Endothelial cell (in vitro differentiated cells): ENCODE measurements around the gene DCANP1. TPM values are rescaled to one million over a fixed set of nuclear protein-coding genes. Genes with fewer than 3 reads are reported as not detected.

ENCODE experiments used
- DNase-seq: peaks from one replicate; pipeline ENCODE4 v3.0.0; 2021; ENCODE audit warnings: low spot score
- H3K27ac Mint-ChIP-seq: one replicate; pipeline ENCODE4 v1.8.0; 2021; ENCODE audit warnings: mixed read lengths, inconsistent platforms; ENCODE audit not compliant: unreplicated experiment
- H3K27me3 Mint-ChIP-seq: one replicate; pipeline ENCODE4 v1.8.0; 2021; ENCODE audit warnings: mild to moderate bottlenecking, moderate library complexity, mixed read lengths, inconsistent platforms; ENCODE audit not compliant: unreplicated experiment
- H3K36me3 Mint-ChIP-seq: one replicate; pipeline ENCODE4 v1.8.0; 2021; ENCODE audit warnings: mild to moderate bottlenecking, low read depth, mixed read lengths, inconsistent platforms; ENCODE audit not compliant: unreplicated experiment
- H3K4me1 Mint-ChIP-seq: one replicate; pipeline ENCODE4 v1.8.0; 2021; ENCODE audit warnings: mild to moderate bottlenecking, mixed read lengths, inconsistent platforms; ENCODE audit not compliant: unreplicated experiment
- H3K4me3 Mint-ChIP-seq: one replicate; pipeline ENCODE4 v1.8.0; 2021; ENCODE audit warnings: mild to moderate bottlenecking, mixed read lengths, inconsistent platforms; ENCODE audit not compliant: unreplicated experiment
- H3K9me3 Mint-ChIP-seq: one replicate; pipeline ENCODE4 v1.8.0; 2021; ENCODE audit warnings: mixed read lengths, inconsistent platforms; ENCODE audit not compliant: unreplicated experiment
- CTCF ChIP-seq: fragments of 200-600 bp; sonication (generic); IDR thresholded peaks from one replicate; pipeline ENCODE4 v1.5.0; 2021; ENCODE audit warnings: antibody characterized with exemption; ENCODE audit not compliant: unreplicated experiment
- total RNA-seq: library from RNA; stranded (reverse); fragmentation: NEBNext Ultra II Directional; extraction: Animal tissue kit (Norgen Biotek cat#: 25700); gene quantifications from one replicate; pipeline ENCODE4 v1.2.1, GENCODE V29; 2021; ENCODE audit not compliant: unreplicated experiment

Gene DCANP1
- total RNA-seq, 1 donor from 2014 or later = not detected

- H3K4me1 Mint-ChIP-seq = no peaks in the 10 kb centered on the region
- no peak for TF ChIP-seq CTCF
- H3K4me3 Mint-ChIP-seq = no peak overlapping the region
- H3K27me3 Mint-ChIP-seq = no peaks in the 10 kb centered on the region
- no peaks in the 10 kb centered on the region for H3K36me3 Mint-ChIP-seq
- H3K27ac Mint-ChIP-seq = no peak overlapping the region
- no peaks in the 10 kb centered on the region for H3K9me3 Mint-ChIP-seq
- no peak for DNase-seq
These were observed 30.1 kb downstream of the DCANP1 start for GRCh38 chr5:135417083-135417482.

GRCh38 chr5:135405082-135405481, 42.1 kb downstream of the DCANP1 start:
- no peak overlapping the region for H3K27ac Mint-ChIP-seq
- H3K4me3 Mint-ChIP-seq = no peak overlapping the region
- peaks cover 8% of the 10 kb centered on the region for H3K4me1 Mint-ChIP-seq
- peaks cover 3% of the 10 kb centered on the region for H3K27me3 Mint-ChIP-seq
- no peaks in the 10 kb centered on the region for H3K9me3 Mint-ChIP-seq
- peaks cover 5% of the 10 kb centered on the region for H3K36me3 Mint-ChIP-seq
- no peak for TF ChIP-seq CTCF
- no peak for DNase-seq

- H3K27ac Mint-ChIP-seq = no peak overlapping the region
- DNase-seq = no peak
- peaks cover 10% of the 10 kb centered on the region for H3K27me3 Mint-ChIP-seq
- no peak for TF ChIP-seq CTCF
- H3K36me3 Mint-ChIP-seq = peaks cover 5% of the 10 kb centered on the region
- H3K9me3 Mint-ChIP-seq = no peaks in the 10 kb centered on the region
- H3K4me1 Mint-ChIP-seq = peaks cover 24% of the 10 kb centered on the region
- H3K4me3 Mint-ChIP-seq = no peak overlapping the region
These were observed 45.1 kb downstream of the DCANP1 start for GRCh38 chr5:135402031-135402430.

GRCh38 chr5:135400866-135401265, 46.3 kb downstream of the DCANP1 start:
- TF ChIP-seq CTCF = no peak
- no peaks in the 10 kb centered on the region for H3K9me3 Mint-ChIP-seq
- no peak for DNase-seq
- H3K4me1 Mint-ChIP-seq = peaks cover 26% of the 10 kb centered on the region
- H3K36me3 Mint-ChIP-seq = peaks cover 5% of the 10 kb centered on the region
- peak overlapping the region; percentile 59 for H3K4me3 Mint-ChIP-seq
- H3K27me3 Mint-ChIP-seq = peaks cover 10% of the 10 kb centered on the region
- no peak overlapping the region for H3K27ac Mint-ChIP-seq

GRCh38 chr5:135399794-135400542, 47.2 kb downstream of the DCANP1 start:
- DNase-seq = no peak
- peaks cover 10% of the 10 kb centered on the region for H3K27me3 Mint-ChIP-seq
- H3K4me3 Mint-ChIP-seq = peak overlapping the region; percentile 97
- H3K27ac Mint-ChIP-seq = peak overlapping the region; percentile 81
- TF ChIP-seq CTCF = no peak
- no peaks in the 10 kb centered on the region for H3K9me3 Mint-ChIP-seq
- peaks cover 26% of the 10 kb centered on the region for H3K4me1 Mint-ChIP-seq
- H3K36me3 Mint-ChIP-seq = peaks cover 5% of the 10 kb centered on the region
